GM21390 (cell line): ENCODE results near the gene SLC25A26.
A peak's percentile ranks its signal among the peaks of the same experiment; 100 is the strongest.
"Not testable (repeated sequence)": the region's sequence is repeated elsewhere in the genome, so short reads cannot be mapped to it uniquely, and the experiment has no call there.

Experiments
- ATAC-seq: cut with Tn5 transposase; IDR thresholded peaks from one replicate; pipeline ENCODE4 v1.9.1; 2021; ENCODE audit not compliant: unreplicated experiment

Gene SLC25A26

DNA sequence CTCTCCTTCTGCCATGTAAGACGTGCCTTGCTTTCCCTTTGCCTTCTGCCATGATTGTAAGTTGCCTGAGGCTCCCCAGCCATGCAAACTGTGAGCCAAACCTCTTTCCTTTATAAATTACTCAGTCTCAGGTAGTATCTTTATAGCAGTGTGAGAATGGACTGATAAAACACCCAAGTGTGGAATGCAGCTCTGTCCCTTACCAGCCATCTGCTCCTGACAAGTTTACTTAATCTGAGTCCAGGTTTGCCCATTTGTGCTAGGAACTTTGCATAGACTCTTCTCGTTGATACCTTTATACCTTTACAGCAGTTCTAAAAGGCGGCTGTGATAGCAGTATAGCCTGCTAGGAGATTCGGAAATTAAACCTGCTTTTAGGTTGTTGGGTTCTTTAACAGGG is 48.1 kb downstream of the SLC25A26 start:
- no peak for ATAC-seq

DNA sequence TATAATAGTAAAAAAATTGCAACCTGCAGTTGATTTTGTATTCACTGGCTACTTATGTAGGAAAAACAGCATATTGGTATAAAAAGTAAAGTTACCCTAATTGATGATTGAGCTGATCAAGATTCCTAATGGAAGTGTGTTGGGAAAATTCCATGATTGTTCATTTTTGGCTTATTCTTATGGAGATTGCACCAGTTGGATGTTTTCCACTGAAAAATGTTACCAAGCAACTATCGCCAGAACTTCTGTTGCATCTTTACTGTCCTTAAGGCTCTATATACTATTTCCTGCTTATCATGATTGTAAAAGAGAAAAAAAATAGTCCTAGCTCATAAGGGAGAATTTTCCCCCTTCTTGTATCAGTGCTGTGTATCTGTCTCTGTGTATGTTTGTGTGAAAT is 48.6 kb downstream of the SLC25A26 start:
- ATAC-seq = no peak

DNA sequence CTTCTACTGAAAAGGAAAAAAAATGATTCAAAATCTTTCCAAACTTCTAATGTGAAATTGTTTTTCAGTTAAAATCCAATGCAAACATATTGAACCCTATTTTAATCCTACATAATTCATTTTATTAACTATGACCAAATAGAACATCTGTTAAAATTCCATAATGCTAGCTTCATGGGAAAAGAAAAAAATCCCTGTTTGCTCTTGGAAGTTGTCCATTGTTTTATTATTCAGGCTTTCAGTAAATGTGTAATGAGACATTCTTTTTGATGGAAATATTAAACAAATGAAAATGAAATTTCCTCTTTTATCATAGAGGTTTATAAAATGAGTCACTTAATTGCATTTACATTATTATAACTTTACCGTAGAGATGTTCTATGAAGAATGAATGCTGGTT is 49.5 kb downstream of the SLC25A26 start:
- ATAC-seq = no peak

DNA sequence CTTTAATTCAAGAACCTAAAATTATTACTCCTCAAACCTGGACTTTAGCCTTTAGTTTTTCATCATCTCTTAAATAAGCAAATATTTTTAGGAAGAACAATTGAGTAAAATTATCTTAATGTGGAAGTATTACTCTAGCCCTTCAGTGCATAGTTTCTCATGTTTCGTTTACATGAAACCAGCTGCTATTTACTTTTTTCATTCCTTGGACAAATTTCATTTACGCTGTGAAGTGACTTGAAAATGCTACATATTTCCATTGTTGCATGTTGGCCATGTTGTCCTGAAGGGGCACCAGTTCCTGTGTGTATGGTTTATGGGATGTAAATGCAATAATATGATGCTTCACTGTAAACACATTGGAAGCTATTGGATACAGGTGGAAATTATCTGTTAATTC is 49.9 kb downstream of the SLC25A26 start:
- no peak for ATAC-seq

DNA sequence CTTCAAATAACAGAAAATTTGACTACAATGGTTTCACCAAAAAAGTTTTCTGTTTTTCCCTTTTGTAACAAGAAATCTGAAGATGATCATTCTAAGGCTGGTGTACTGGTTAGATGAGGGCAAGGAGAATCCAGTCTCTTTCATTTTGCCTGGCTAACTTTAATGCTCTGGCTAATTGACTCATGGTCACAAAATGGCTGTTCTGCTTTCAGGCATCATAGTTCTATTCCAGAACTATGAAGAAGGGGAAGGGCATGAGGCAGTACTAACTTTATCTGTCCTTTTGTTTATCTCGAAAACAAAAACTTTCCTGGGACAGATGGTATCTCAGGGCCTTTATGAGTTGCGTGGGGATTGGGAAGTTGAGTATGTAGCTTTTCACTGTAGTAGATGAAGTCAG is 50.4 kb downstream of the SLC25A26 start:
- no peak for ATAC-seq

DNA sequence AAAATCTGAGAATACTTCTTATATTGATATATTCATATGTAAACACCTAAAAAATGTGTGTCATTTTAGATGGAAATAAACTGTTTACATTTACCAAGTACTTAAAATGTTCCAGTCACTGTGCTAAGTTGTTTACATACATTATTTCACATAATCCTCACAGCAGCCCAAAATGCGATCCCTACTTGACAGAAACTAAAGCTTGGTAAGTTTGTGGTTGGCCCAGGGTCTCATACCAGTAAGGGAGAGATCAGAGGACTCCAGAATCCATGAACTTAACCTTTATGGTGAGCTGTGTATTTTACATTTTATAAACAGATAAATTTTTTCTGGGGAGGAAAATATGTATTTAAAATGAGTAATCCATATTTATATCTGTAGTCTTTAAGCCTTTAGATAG is 51.2 kb downstream of the SLC25A26 start:
- ATAC-seq = no peak

DNA sequence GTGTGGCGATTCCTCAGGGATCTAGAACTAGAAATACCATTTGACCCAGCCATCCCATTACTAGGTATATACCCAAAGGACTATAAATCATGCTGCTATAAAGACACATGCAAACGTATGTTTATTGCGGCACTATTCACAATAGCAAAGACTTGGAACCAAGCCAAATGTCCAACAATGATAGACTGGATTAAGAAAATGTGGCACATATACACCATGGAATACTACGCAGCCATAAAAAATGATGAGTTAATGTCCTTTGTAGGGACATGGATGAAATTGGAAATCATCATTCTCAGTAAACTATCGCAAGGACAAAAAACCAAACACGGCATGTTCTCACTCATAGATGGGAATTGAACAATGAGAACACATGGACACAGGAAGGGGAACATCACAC is 54.0 kb downstream of the SLC25A26 start:
- ATAC-seq = not testable (repeated sequence)

DNA sequence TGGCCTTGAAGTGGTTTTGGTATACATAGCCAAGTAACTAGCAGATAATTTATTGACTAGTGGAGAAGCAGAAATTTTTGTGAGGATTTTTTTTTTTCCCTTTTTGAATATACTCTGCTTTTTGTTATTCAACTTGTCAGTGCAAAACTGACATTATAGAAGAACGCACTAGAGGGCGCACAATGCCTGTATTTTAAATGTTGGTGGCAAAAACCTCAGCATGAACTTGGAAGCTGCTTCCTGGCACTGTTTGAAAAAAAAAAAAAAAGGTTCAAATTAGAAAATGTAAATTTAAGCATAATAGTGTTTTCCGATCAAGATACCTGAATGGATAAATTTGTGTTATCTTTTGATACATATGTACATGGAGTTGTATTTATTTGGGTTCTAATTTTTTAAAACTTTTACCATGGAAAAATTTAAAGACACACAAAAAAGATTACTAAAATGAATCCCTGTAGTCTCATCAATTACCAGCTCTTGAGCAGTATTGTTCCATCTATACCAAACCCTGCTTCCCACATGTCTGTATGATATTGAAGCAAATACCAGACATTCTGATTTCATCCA is 56.0 kb downstream of the SLC25A26 start:
- ATAC-seq = peak; percentile 58

DNA sequence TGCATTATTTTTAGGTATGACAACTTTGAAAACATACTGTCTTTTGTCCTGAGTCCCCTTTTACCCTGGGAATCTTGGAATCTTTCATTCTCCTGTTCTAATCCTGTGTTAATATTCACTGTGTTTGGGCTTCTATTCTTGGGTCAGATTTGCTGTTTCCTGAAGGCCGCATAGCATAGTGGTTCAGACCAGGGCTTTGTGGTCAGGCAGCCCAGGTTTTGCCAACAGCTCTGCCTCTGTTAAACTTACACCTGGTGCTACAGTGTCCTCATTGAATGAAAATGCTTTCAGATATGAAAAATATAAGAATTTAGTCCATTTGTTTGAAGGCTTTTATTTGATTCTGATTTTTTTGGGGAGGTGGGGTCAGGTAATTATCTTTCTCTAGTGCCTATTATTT is 58.4 kb downstream of the SLC25A26 start:
- ATAC-seq = no peak

DNA sequence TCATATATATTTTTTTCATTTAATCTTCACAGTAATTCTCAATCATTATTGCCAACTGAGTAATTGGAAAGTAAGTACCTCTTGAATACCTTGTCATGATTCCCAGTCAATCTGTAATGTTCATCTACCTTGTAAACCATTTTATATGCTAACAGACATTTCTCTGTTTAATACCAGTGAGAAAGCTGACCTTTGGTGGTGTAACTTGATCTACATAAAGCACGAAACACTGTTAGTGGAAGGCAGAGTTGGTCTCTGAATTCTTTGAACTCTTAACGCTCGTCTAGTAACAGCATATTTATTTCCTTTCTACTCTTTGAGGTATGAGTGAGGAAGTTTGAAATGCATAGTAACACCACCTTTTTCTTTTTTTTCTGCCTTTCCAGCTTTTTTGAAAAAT is 59.5 kb downstream of the SLC25A26 start:
- no peak for ATAC-seq

DNA sequence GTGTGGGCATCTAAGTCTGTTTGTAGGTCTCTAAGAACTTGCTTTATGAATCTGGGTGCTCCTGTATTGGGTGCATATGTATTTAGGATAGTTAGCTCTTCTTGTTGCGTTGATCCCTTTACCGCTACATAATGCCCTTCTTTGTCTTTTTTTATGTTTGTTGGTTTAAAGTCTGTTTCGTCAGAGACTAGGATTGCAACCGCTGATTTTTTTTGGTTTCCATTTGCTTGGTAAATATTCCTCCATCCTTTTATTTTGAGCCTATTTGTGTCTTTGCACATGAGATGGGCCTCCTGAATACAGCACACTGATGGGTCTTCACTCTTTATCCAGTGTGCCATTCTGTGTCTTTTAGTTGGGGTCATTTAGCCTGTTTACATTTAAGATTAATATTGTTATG is 71.1 kb downstream of the SLC25A26 start:
- ATAC-seq = not testable (repeated sequence)

DNA sequence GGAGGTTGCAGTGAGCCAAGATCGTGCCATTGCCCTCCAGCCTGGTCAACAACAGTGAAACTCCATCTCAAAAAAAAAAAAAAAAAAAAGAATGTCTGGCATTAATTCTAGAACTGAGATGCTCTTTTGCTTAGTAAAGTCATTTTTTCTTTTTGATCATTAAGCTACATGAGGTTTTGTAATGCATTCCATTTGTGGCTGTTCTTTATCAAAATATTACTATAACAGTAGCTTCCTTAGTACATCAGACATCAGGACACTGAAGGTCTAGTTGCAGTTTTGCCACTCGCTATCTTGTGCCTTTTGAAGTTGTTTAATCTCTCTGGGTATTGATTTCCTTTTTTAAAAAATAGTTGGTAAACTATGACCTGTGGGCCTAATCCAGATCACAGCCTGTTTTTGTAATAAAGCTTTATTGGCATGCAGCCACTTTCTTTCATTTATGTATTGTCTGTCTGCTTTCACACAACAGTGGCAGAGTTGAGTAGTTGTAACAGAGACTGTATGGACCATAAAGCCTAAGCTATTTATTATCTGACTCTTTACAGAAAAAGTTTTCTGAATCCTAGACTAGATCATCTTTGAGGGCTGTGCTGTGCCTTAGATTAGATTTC is 76.6 kb downstream of the SLC25A26 start:
- ATAC-seq = no peak

DNA sequence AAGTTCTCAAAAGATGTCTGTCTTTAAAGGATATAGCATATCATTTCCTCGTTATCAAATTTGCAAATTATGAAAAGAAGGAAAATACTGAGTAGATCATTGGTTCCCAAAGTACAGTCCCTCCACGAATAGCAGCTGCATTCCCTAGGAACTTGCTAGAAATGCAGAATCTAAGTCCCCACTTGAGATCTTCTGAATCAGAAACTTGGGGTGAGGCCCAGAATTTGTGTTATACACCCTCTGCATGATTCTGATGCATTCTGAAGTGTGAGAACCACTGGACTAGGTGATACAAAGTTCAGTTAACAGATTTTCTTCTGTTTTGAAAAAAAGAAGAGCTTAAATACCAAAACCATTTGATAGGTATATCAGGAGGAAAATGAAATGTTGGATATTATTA is 77.1 kb downstream of the SLC25A26 start:
- no peak for ATAC-seq

DNA sequence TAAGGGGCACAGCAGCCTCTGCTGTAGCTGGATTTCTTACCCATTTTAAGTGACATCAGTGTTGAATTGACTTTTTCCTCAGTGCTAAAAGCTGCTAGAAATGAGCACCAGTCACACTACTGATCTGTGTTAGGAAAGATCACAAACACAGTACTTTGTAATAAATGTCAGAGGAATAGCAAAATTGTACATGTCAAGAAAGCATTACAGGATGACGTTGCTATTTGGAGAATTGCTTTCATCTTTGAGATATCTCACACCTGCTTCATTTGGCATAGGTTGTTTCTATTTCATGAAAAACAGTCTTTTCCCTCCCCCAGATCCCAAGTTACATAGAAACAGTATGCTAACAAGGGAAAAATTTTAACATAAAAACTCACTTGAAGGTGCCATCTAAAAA is 77.8 kb downstream of the SLC25A26 start:
- ATAC-seq = no peak

DNA sequence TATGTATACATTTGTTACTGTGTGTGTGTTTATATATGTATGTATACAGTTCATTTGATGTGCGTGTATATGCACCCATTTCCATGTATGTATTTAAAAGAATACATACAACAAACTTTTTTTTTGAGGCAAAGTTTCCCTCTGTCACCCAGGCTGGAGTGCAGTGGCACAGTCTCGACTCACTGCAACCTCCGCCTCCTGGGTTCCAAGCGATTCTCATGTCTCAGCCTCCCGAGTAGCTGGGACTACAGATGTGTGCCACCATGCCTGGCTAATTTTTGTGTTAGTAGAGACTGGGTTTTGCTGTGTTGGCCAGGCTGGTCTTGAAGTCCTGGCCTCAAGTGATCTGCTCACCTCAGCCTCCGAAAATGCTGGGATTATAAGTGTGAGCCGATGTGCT is 78.3 kb downstream of the SLC25A26 start:
- ATAC-seq = not testable (repeated sequence)

DNA sequence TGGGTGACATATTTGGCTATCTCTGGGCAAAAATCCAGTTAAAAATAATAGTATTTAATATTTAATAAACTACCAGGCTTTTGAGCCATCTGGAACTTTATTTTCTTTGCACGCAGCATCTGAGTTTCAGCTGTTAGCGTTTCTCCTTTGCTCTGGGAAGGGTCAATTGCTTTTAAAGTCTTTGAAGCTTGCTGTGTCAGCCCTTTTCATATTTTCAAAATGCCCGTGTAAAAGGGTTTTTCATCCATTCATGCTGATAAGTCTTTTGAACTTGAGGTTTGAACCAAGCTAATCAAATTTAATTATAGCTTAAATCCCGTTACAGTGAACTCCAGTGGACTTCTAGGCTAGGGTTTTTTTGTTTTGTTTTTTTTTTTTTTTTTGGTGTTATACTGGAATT is 79.1 kb downstream of the SLC25A26 start:
- ATAC-seq = no peak

DNA sequence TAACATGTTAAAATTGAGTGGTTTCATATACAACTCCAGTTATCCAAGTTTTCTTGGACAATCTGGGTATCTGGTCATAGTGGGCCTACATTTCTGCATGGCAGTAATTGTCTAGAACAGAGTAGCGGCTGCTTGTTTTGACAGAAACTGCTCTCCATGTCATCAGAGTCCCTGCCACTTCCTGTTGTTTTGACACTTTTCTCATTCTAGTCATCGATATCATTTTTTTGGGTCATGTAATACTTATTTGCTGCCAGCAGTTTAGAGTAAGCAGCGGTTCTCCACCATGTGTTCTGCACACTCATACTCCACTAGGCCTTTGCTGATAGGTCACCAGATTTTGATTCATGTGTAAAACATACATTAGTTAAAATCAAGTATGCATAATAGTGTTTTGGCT is 81.5 kb downstream of the SLC25A26 start:
- peak; percentile 61 for ATAC-seq

DNA sequence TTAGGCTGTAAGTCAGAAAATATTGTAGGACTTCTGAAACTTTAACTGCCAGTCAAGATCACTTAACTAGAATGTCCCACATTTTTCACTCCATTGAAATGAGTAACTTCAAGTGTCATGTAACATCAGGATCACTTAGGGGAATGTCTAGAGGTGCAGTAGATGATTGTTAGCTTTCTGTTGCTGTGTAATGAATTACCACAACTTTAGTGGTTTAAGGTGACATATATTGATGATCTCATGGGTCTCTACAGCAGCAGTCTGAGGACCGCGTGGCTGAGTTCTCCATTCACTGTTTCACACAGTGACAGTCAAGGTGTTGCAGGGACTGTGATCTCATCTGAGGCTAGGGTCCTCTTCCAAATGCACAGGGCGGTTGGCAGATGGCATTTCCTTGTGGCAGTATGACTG is 82.7 kb downstream of the SLC25A26 start:
- ATAC-seq = peak; percentile 69

DNA sequence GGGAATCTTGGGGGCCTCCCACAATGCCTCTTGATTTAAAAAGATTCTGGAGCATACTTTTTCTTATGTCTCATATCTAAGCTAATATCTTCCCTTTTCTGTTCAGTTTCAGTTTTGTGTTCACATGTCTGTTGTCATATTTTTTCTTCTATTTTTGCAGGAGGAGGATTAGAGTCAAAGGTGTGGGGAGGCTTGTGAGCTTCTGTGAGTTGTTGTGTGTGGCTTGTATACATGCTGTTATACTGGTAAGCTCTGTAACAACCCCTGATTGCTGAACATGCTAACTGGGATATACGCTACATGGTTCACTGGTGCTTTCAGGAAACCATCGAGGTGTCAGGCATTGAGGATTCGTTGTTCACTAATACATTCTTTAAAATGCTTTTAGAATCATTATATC is 83.5 kb downstream of the SLC25A26 start:
- no peak for ATAC-seq

DNA sequence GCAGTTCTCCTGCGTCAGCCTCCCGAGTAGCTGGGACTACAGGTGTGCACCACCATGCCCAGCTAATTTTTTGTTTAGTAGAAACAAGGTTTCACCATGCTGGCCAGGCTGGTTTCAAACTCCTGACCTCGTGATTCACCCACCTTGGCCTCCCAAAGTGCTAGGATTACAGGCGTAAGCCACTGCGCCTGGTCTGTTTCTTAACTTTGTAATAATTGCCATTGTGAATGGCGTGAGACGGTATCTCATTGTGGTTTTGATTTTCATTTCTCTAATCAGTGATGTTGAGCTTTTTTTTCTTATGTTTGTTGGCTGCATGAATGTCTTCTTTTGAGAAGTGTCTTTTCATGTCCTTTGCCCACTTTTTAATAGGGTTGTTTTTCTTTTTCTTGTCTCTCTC is 85.3 kb downstream of the SLC25A26 start:
- not testable (repeated sequence) for ATAC-seq

DNA sequence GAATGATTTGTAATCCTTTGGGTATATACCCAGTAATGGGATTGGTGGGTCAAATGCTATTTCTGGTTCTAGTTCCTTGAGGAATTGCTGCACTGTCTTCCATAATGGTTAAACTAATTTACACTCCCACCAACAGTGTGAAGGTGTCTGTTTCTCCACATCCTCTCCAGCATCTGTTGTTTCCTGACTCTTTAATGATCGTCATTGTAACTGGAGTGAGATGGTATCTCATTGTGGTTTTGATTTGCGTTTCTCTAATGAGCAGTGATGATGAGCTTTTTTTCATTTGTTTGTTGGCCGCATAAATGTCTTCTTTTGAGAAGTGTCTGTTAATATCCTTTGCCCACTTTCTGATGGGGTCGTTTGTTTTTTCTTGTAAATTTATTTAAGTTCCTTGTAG is 86.2 kb downstream of the SLC25A26 start:
- not testable (repeated sequence) for ATAC-seq

DNA sequence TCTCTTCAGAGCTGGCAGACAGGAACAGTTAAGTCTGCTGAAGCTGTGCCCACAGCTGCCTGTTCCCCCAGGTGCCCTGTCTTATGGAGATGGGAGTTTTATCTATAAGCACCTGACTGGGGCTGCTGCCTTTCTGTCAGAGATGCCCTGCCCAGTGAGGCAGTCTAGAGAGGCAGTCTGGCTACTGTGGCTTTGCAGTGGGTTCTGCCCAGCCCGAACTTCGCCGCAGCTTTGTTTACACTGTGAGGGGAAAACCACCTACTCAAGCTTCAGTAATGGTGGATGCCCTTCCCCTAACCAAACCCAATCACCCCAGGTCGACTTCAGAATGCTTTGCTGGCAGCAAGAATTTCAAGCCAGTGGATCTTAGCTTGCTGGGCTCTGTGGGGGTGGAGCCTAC is 91.2 kb downstream of the SLC25A26 start:
- no peak for ATAC-seq

DNA sequence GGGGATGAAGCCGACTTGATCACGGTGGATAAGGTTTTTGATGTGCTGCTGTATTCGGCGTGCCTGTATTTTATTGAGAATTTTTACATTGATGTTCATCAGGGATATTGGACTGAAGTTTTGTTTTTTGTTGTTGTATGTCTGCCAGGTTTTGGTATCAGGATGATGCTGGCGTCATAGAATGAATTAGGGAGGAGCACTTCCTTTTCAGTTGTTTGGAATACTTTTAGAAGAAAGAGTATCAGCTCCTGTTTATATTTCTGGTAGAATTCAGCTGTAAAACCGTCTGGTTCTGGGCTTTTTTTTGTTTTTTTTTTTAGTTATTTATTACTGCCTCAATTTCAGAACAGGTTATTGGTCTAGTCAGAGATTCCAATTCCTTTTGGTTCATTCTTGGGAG is 93.7 kb downstream of the SLC25A26 start:
- ATAC-seq = no peak
